Naive thymus-derived CD4-positive, alpha-beta T cell (primary cell): ENCODE measurements around the gene PTPRN2. TPM values are rescaled to one million over a fixed set of nuclear protein-coding genes. Genes with fewer than 3 reads are reported as not detected.
"Not testable (repeated sequence)": the region's sequence is repeated elsewhere in the genome, so short reads cannot be mapped to it uniquely, and the experiment has no call there.

ENCODE experiments used
- ATAC-seq: fragments of 150-1000 bp; cut with Tn5 transposase; 2 replicates; pipeline ENCODE4 v1.10.0; 2021; ENCODE audit warnings: mild to moderate bottlenecking, moderate library complexity
- CTCF ChIA-PET: fragments of 350-600 bp; sonication (Branson Sonifier 250); formaldehyde crosslinking; loops from one replicate; lab custom pipeline; 2021; ENCODE audit warnings: antibody characterized with exemption; lab: Charles Lee
- POLR2A ChIA-PET: fragments of 350-600 bp; sonication (Branson Sonifier 250); formaldehyde crosslinking; loops from one replicate; lab custom pipeline; 2021; ENCODE audit warnings: antibody characterized with exemption, inconsistent platforms; lab: Charles Lee
- DNase-seq, 9 donors: peaks; one replicate each; pipeline versions ENCODE4 v3.0.0 to v3.0.0-alpha.2; 2020 to 2022; ENCODE audit warnings: mixed read lengths in 1 of 9
- H3K27ac ChIP-seq: one replicate; pipeline ENCODE4 v1.7.0; 2013; ENCODE audit warnings: mild to moderate bottlenecking, low read depth, low read length, moderate library complexity
- H3K27me3 ChIP-seq, 2 donors: one replicate each; pipeline ENCODE4 v1.7.0; 2013; ENCODE audit warnings: low read length in 2 of 2, mild to moderate bottlenecking in 2 of 2, moderate library complexity in 2 of 2; ENCODE audit not compliant: control insufficient read depth in 2 of 2, insufficient read depth in 2 of 2
- H3K36me3 ChIP-seq, 3 experiments: 1 replicate in 2 of 3; 2 replicates in 1 of 3; pipeline ENCODE4 v1.7.0; 2013; ENCODE audit warnings: low read length in 3 of 3, mild to moderate bottlenecking in 3 of 3, moderate library complexity in 1 of 3; ENCODE audit not compliant: insufficient read depth in 3 of 3, control insufficient read depth in 2 of 3
- H3K4me1 ChIP-seq, 2 donors: one replicate each; pipeline ENCODE4 v1.7.0; 2013; ENCODE audit warnings: low read length in 2 of 2, mild to moderate bottlenecking in 2 of 2, moderate library complexity in 1 of 2; ENCODE audit not compliant: control insufficient read depth in 2 of 2, insufficient read depth in 2 of 2
- H3K4me3 ChIP-seq: 2 replicates; pipeline ENCODE4 v1.7.0; 2013; ENCODE audit warnings: mild to moderate bottlenecking, low read length
- H3K9me3 ChIP-seq, 3 experiments: 1 replicate in 2 of 3; 2 replicates in 1 of 3; pipeline ENCODE4 v1.7.0; 2013; ENCODE audit warnings: low read length in 3 of 3; ENCODE audit not compliant: control insufficient read depth in 2 of 3
- H3K27ac Mint-ChIP-seq, 9 donors: one replicate each; pipeline ENCODE4 v1.8.0; 2020 to 2022; ENCODE audit warnings: mixed read lengths in 9 of 9, mild to moderate bottlenecking in 8 of 9, moderate library complexity in 5 of 9, inconsistent platforms in 2 of 9
- H3K27me3 Mint-ChIP-seq, 5 donors: one replicate each; pipeline ENCODE4 v1.8.0; 2021 to 2022; ENCODE audit warnings: mixed read lengths in 5 of 5, mild to moderate bottlenecking in 1 of 5
- H3K36me3 Mint-ChIP-seq, 5 donors: one replicate each; pipeline ENCODE4 v1.8.0; 2020 to 2022; ENCODE audit warnings: mixed read lengths in 5 of 5, mild to moderate bottlenecking in 3 of 5, inconsistent platforms in 1 of 5
- H3K4me1 Mint-ChIP-seq, 7 donors: one replicate each; pipeline ENCODE4 v1.8.0; 2020 to 2022; ENCODE audit warnings: mixed read lengths in 7 of 7, mild to moderate bottlenecking in 3 of 7, inconsistent platforms in 1 of 7
- H3K4me3 Mint-ChIP-seq, 10 donors: one replicate each; pipeline ENCODE4 v1.8.0; 2020 to 2022; ENCODE audit warnings: mild to moderate bottlenecking in 10 of 10, mixed read lengths in 10 of 10, moderate library complexity in 6 of 10, inconsistent platforms in 2 of 10
- H3K9me3 Mint-ChIP-seq, 11 donors: one replicate each; pipeline ENCODE4 v1.8.0; 2020 to 2022; ENCODE audit warnings: mixed read lengths in 11 of 11, mild to moderate bottlenecking in 4 of 11, inconsistent platforms in 1 of 11, moderate library complexity in 1 of 11
- intact Hi-C, 2 donors: fragments of 100-400 bp; cut with micrococcal nuclease; formaldehyde crosslinking; loops; one replicate each; pipeline ENCODE4 v1.15.1; 2023
- polyA plus RNA-seq, 2 donors: library from polyadenylated mRNA; unstranded; fragments of 300-500 nt; fragmentation: Illumina TruSeq; gene quantifications; one replicate each; pipeline ENCODE4 v1.2.3, GENCODE V29; 2021
- total RNA-seq, 6 experiments: library from RNA in 5 of 6; stranded (reverse) in 5 of 6; gene quantifications; 1 replicate in 5 of 6; 2 replicates in 1 of 6; pipeline ENCODE4 v1.2.3 and lab custom pipeline; 2021 to 2026

PTPRN2 gene
- total and polyA plus RNA-seq, 7 experiments from 2014 or later, result 0.58 to 2.3 (median 1.4) TPM

- no peak for DNase-seq
- no peaks in the 10 kb centered on the region for H3K36me3 ChIP-seq
- no peak overlapping the region for H3K4me3 ChIP-seq
- intact Hi-C loops, result loop anchor here in 1 of 2 donors (5.0 to 10.0 kb wide), 2 partner anchors 45 to 357 kb away; no protein-coding TSS in a partner anchor
- H3K4me1 ChIP-seq, result peaks cover 0 to 20% of the 10 kb centered on the region in 2 donors
- H3K9me3 ChIP-seq, result no peaks in the 10 kb centered on the region
- no peaks in the 10 kb centered on the region for H3K27me3 Mint-ChIP-seq
- ChIA-PET POLR2A (interaction anchor here (0.7 to 3.8 kb wide), 5 partner anchors 11 to 24 kb away, joined by 3 to 43 read pairs (median 3); no protein-coding TSS in a partner anchor), CTCF (no interaction called here)
- peaks cover 5 to 25% (median 18%) of the 10 kb centered on the region in 7 donors for H3K4me1 Mint-ChIP-seq
- no peak for ATAC-seq
- H3K9me3 Mint-ChIP-seq, result no peaks in the 10 kb centered on the region
- no peaks in the 10 kb centered on the region for H3K27me3 ChIP-seq
- no peaks in the 10 kb centered on the region for H3K36me3 Mint-ChIP-seq
- H3K27ac ChIP-seq, result no peak overlapping the region
- H3K4me3 Mint-ChIP-seq, result no peak overlapping the region
- H3K27ac Mint-ChIP-seq, result peak overlapping the region in 6 of 9 donors; percentile 13 to 70 (median 54)
Observed at GRCh38 chr7:157849726-157850125, 737.9 kb downstream of the PTPRN2 start.

- no peak for ATAC-seq
- H3K27ac ChIP-seq, result no peak overlapping the region
- peaks cover 0 to 20% of the 10 kb centered on the region in 2 donors for H3K4me1 ChIP-seq
- no peaks in the 10 kb centered on the region for H3K36me3 ChIP-seq
- no peak overlapping the region for H3K27ac Mint-ChIP-seq
- no peaks in the 10 kb centered on the region for H3K9me3 Mint-ChIP-seq
- ChIA-PET CTCF (interaction anchor here (0.7 kb wide), 1 partner anchor 22 kb away, joined by 4 read pairs; no protein-coding TSS in a partner anchor), POLR2A (interaction anchor here (0.7 to 3.8 kb wide), 4 partner anchors 11 to 25 kb away, joined by 3 to 43 read pairs (median 3); no protein-coding TSS in a partner anchor)
- intact Hi-C loops, result no loop called here
- DNase-seq, result no peak
- no peaks in the 10 kb centered on the region for H3K27me3 ChIP-seq
- no peaks in the 10 kb centered on the region for H3K36me3 Mint-ChIP-seq
- no peaks in the 10 kb centered on the region for H3K27me3 Mint-ChIP-seq
- H3K4me1 Mint-ChIP-seq, result peaks cover 6 to 25% (median 18%) of the 10 kb centered on the region in 7 donors
- no peaks in the 10 kb centered on the region for H3K9me3 ChIP-seq
- H3K4me3 ChIP-seq, result no peak overlapping the region
- no peak overlapping the region for H3K4me3 Mint-ChIP-seq
Observed at GRCh38 chr7:157849341-157849596, 738.4 kb downstream of the PTPRN2 start.

DNA sequence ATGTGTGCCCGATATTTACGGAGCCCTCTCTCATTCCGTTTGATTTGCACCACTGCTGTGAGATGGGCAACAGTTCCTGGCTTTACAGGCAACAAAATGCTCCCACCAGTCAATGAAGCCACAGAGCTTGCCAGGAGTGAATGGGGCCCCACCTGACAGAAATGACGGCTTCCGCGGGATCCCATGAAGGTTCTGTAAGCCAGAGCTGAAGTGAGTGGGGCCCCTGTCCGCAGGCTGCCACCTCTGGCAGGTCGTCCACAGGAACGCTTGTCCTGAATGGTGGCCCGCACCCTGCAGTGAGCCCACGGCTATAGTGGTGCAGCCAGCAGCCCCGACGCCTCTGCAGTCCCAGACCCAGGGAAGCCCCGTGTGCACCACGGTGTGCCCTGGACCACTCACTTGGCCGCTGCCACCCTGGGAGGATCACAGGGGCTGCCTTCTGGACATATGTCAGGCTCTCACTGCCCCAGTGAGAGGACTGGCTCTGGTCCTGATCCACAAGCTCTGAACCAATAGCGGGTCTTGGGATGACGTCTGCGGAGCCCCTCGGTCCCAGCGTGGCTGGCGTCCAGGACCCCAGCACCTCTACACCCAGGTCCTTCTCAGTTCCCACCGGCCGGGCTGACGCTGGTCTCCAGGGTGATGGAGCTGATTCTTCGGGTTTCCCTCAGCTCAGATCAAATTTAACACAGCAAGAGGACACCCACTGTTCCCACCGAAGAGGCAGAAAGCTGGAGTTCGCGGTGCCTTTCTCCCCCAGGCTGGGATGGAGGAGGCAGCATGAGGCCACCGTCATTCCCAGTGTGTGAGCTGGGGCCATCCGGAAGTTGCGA, 738.9 kb downstream of the PTPRN2 start:
- Mint-ChIP-seq H3K27ac (no peak overlapping the region), H3K4me1 (peaks cover 4 to 25% (median 18%) of the 10 kb centered on the region in 7 donors), H3K4me3 (no peak overlapping the region), H3K9me3 (no peaks in the 10 kb centered on the region), H3K36me3 (no peaks in the 10 kb centered on the region), H3K27me3 (peaks cover 0 to 2% (median 0%) of the 10 kb centered on the region in 5 donors)
- DNase-seq (no peak), ATAC-seq (no peak)
- ChIA-PET POLR2A (interaction anchor here (1.5 to 3.8 kb wide), 2 partner anchors 22 to 25 kb away, joined by 3 to 43 read pairs; no protein-coding TSS in a partner anchor), CTCF (interaction anchor here (0.7 kb wide), 1 partner anchor 22 kb away, joined by 4 read pairs; no protein-coding TSS in a partner anchor)
- Histone ChIP-seq H3K4me3 (no peak overlapping the region), H3K4me1 (peaks cover 0 to 20% of the 10 kb centered on the region in 2 donors), H3K36me3 (no peaks in the 10 kb centered on the region), H3K27me3 (no peaks in the 10 kb centered on the region), H3K9me3 (no peaks in the 10 kb centered on the region), H3K27ac (no peak overlapping the region)
- intact Hi-C loops, result no loop called here

DNA sequence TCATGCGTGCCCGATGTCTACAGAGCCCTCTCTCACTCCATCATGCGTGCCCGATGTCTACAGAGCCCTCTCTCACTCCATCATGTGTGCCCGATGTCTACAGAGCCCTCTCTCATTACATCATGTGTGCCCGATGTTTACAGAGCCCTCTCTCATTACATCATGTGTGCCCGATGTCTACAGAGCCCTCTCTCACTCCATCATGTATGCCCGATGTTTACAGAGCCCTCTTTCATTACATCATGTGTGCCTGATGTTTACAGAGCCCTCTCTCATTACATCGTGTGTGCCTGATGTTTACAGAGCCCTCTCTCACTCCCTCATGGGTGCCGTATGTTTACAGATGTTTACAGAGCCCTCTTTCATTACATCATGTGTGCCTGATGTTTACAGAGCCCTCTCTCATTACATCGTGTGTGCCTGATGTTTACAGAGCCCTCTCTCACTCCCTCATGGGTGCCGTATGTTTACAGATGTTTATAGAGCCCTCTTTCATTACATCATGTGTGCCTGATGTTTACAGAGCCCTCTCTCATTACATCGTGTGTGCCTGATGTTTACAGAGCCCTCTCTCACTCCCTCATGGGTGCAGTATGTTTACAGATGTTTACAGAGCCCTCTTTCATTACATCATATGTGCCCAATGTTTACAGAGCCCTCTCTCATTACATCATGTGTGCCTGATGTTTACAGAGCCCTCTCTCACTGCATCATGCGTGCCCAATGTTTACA, 739.7 kb downstream of the PTPRN2 start:
- H3K9me3 ChIP-seq, H3K27ac Mint-ChIP-seq, H3K9me3 Mint-ChIP-seq, H3K36me3 Mint-ChIP-seq, POLR2A ChIA-PET, intact Hi-C loops, H3K36me3 ChIP-seq, ATAC-seq, H3K4me3 Mint-ChIP-seq, H3K27me3 ChIP-seq, H3K27me3 Mint-ChIP-seq, H3K27ac ChIP-seq, CTCF ChIA-PET, H3K4me3 ChIP-seq, DNase-seq: not testable (repeated sequence)
- H3K4me1 Mint-ChIP-seq, result peaks cover 4 to 25% (median 18%) of the 10 kb centered on the region in 7 donors
- peaks cover 0 to 19% of the 10 kb centered on the region in 2 donors for H3K4me1 ChIP-seq

GRCh38 chr7:157846746-157847145, 740.9 kb downstream of the PTPRN2 start:
- POLR2A ChIA-PET, result interaction anchor here (0.8 to 0.9 kb wide), 2 partner anchors 20 to 24 kb away, joined by 3 to 4 read pairs; no protein-coding TSS in a partner anchor
- ATAC-seq, result not testable (repeated sequence)

DNA sequence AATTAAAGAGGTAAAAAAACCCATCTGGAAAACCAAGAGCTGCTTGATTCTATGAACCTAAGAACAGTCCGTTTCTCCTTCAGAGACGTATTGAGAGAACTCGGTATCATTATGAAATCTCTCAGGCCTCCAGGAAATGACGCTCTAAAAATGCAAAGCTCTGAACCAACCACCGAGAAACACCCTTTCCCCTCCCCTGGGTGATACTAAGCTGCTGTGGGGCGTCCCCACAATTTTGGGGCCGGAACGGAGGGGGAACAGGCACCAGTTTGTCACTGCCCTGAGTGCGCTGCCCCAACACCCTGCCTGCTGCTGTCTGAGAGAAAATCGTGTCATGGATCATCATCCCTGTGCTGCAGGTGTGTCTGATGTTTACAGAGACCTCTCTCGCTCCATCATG, 741.4 kb downstream of the PTPRN2 start:
- H3K36me3 ChIP-seq, result no peaks in the 10 kb centered on the region
- Mint-ChIP-seq H3K9me3 (no peaks in the 10 kb centered on the region), H3K4me1 (peaks cover 1 to 13% (median 9%) of the 10 kb centered on the region in 7 donors), H3K4me3 (no peak overlapping the region), H3K27ac (peak overlapping the region in 1 of 9 donors; percentile 9), H3K27me3 (peaks cover 0 to 5% (median 0%) of the 10 kb centered on the region in 5 donors), H3K36me3 (no peaks in the 10 kb centered on the region)
- ChIA-PET CTCF (interaction anchor here (0.6 kb wide), 1 partner anchor 223 kb away, joined by 3 read pairs; no protein-coding TSS in a partner anchor), POLR2A (interaction anchor here (0.8 to 0.9 kb wide), 2 partner anchors 19 to 25 kb away, joined by 3 to 4 read pairs; no protein-coding TSS in a partner anchor)
- intact Hi-C loops, result no loop called here
- no peaks in the 10 kb centered on the region for H3K9me3 ChIP-seq
- no peak overlapping the region for H3K4me3 ChIP-seq
- H3K27me3 ChIP-seq, result no peaks in the 10 kb centered on the region
- ATAC-seq (peak; percentile 75), DNase-seq (no peak)
- H3K4me1 ChIP-seq, result peaks cover 0 to 5% of the 10 kb centered on the region in 2 donors
- no peak overlapping the region for H3K27ac ChIP-seq

More at GRCh38 chr7:157846746-157847145, 740.9 kb downstream of the PTPRN2 start:
- H3K4me3 ChIP-seq, H3K4me1 ChIP-seq, H3K4me3 Mint-ChIP-seq, CTCF ChIA-PET, H3K27ac ChIP-seq, H3K9me3 ChIP-seq, H3K36me3 ChIP-seq, H3K27me3 ChIP-seq, intact Hi-C loops, DNase-seq, H3K27me3 Mint-ChIP-seq, H3K36me3 Mint-ChIP-seq, H3K27ac Mint-ChIP-seq, H3K9me3 Mint-ChIP-seq: not testable (repeated sequence)
- H3K4me1 Mint-ChIP-seq, result peaks cover 4 to 18% (median 14%) of the 10 kb centered on the region in 7 donors
